LoVo (cell line): Measurements from ENCODE around the gene OSBPL9.
"Not testable (repeated sequence)": the region's sequence is repeated elsewhere in the genome, so short reads cannot be mapped to it uniquely, and the experiment has no call there.

Experiments
- DNase-seq: peaks from one replicate; pipeline ENCODE4 v3.0.0-alpha.2; 2016; ENCODE audit warnings: low spot score

The OSBPL9 gene

DNA sequence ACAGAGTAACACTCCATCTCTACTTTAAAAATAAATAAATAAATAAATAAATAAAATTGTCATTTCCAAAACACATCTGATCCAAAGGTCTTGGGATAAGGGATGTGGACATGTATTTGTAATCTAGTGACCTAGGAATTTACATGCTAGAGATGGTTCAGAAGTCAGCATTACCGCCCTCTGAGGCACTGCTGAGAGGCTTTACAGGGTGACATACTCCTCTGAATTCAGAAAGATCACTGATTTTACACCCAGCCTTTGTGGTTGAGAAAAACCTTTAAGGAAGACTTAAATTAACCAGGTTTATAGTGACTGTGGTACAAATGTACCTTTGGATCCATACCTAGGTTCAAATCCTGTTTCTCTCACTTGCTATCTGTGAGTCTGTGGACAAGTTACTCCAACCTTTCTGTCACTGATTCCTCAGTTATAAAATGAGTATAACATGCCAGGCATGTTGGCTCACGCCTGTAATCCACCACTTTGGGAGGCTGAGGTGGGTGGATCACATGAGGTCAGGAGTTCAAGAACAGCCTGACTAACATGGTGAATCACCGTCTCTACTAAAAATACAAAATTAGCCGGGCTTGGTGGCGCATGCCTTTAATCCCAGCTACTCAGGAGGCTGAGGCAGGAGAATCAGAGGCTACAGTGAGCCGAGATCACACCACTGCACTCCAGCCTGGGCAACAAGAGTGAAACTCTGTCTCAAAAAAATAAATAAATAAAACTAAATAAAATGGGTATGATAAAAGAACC lies 20.1 kb downstream of the OSBPL9 start:
- DNase-seq = peak; percentile 69

DNA sequence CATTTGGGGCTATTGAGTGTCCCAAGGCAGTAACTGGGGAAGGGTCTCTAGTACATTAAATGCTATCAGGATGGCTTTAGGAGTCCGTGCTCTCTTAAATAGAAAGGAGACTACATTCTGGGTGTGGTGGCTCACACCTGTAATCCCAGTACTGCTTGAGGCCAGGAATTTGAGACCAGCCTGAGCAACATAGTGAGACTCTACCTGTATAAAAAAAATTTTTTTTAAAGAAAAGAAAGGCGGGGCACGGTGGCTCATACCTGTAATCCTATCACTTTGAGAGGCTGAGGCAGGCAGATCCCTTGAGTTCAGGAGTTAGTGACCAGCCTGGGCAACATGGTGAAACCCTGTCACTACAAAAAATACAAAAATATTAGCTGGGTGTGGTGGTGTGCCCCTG lies 21.5 kb downstream of the OSBPL9 start:
- DNase-seq = no peak

DNA sequence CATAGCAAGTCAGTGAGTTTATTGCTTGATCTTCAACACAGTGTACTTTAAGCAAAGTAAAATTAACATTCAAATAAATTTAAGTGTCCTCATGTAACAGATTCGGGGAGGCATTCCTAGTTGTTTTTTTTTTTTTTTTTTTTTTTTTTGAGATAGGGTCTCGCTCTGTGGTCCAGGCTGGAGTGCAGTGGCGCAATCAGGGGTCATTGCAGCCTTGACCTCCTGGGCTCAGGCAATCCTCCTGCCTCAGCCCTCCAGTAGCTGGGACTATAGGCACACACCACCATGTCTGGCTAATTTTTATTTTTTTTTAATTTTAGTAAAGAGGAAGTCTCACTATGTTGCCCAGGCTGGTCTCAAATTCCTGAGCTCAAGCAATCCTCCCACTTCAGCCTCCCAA lies 22.8 kb downstream of the OSBPL9 start:
- DNase-seq = no peak

DNA sequence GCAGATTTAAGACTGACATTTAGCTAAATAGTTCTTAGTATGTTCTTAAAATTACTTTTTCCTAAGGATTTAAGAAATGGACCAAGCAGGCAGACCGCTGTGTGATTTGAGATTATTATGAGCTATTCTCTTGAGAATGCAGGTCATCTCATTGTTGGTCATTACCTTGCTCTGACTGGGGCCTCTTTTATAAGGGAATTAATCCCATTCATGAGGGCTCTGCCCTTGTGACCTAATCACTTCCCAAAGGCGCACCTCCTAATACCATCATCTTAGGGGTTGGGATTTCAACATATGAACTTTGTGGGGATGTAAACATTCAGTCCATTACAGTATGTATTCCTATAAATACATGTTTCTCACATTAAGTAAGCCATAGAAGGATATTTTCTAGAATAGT lies 24.2 kb downstream of the OSBPL9 start:
- DNase-seq = no peak

DNA sequence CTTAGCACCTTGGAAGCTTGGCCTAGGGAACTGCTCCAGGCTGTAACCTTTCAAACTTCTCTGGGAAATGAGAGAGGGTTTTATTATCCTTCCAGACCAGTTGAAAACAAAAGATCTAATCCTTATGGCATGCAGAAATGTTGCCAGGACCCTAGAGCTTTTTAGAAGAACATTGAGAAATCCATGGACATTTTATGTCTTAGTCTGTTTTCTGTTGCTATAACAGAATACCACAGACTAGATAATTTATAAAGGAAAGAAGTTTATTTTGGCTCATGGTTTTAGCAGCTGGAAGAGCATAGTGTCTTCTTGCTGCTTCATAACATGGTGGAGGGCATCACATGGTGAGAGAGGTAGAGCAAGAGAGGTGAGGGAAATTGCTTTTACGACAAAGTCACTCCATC lies 25.8 kb downstream of the OSBPL9 start:
- no peak for DNase-seq

DNA sequence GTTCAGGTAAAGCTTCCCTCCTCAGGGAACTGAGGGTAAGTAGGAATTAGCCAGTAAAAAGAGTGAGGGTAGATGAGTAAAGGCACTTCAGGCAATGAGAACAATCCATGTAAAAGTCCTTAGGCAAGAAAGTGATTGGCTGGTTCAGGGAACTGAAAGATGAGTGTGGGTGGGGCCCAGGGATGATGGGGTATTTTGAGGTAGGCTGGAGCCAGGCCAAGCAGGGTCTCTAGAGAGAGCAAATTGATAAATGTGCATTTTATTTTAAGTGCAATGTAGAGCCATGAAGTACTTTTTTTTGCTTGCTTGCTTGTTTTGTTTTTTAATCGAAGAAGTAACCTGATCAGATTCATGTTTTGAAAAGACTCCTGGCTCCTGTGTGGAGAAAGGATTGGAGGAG lies 26.5 kb downstream of the OSBPL9 start:
- no peak for DNase-seq

DNA sequence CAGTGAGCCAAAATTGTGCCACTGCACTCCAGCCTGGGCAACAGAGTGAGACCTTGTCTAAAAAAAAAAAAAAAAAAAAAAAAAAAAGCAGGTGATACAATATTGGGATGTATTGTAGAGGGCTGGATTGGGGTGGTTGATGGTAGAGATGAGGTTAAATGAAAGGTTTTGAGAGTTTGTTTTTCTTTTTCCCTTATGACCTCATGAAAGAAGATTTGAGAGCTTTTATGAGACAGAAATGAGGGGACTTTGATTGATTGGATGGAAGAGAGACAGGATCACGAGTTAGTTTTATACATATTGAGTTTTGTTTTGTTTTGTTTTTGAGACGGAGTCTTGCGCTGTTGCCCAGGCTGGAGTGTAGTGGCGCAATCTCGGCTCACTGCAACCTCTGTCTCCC lies 27.1 kb downstream of the OSBPL9 start:
- DNase-seq = no peak

DNA sequence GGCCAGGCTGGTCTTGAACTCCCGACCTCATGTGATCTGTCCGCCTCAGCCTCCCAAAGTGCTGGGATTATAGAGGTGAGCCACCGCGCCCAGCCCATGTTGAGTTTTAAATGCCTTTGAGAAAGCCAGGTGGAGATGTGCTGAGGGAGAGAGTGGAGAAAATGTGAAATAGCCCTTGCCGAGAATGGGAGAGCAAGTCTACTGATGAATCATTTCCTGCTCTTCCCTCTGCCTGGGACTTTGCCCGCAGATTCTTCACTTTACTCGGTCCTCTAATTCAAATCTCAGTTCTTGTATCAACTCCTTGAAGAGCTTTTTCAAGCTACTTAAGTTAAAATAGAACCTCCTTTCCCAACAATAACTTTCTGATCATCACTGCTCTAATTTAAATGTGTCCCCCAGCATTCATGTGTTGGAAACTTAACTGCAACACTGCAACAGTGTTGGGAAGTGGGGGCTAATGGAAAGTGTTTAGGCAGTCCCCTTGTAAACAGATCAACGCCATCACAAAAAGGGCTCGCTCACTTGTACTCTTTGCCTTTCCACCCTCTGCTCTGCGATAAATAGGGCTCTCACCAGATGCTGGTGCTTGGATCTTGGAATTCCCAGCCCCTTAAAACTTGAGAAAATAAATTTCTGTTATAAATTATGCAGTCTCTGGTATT lies 27.8 kb downstream of the OSBPL9 start:
- peak; percentile 69 for DNase-seq

DNA sequence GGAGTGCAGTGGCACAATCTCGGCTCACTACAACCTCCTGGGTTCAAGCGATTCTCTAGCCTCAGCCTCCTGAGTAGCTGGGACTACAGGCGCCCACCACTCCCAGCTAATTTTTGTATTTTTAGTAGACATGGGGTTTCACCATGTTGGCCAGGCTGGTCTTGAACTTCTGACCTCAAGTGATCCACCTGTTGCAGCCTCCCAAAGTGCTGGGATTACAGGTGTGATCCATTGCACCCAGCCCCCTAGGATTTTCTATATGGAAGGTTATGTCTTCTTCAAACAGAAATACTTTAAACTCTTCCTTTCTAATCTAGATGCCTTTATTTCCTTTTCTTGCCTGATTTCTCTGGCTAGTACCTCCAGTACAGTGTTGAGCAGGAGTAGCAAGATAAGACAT lies 29.7 kb downstream of the OSBPL9 start:
- not testable (repeated sequence) for DNase-seq

DNA sequence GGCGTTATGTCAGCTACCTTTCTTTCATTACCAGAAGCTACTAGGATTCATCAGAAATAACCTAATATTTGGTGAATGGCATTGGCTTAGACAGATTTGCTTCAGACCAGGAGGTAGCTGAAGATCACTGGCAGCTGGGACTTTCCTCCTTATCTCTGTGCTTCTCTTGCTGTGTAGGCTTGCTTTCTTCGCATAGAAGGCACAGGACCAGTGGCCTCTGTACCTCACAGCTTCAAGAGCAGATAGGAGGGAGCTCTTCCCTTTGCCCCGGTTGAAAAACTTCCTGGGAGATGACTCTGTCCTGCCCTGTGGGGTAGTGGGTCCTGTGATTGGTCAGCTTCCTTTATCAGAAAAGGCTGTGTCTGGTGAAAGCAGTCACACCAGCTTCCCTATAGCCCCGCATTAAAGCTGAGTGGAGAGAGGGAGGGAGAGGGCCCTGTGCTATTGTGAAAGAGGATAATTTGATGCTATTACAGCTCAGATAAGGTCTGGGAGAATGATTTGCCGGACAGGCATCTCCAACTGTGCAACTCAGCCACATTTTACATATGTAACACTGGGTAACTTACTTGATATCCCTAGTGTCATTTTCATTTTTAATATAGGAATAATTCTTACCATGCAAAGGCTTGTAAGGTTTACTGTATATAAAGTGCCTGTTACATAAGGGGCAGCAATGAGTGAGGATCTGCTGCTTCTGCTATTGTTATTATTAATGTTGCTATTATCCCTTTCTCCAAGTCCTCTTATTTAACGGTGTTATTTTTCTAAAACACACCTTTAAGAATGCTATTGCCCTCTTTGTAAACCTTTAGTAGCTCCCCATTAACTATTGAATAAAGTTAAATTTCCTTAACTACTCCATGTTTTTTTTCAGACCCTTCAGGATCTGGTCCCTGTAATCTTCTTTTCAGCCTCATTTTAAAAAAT lies 31.6 kb downstream of the OSBPL9 start:
- DNase-seq = peak; percentile 57

DNA sequence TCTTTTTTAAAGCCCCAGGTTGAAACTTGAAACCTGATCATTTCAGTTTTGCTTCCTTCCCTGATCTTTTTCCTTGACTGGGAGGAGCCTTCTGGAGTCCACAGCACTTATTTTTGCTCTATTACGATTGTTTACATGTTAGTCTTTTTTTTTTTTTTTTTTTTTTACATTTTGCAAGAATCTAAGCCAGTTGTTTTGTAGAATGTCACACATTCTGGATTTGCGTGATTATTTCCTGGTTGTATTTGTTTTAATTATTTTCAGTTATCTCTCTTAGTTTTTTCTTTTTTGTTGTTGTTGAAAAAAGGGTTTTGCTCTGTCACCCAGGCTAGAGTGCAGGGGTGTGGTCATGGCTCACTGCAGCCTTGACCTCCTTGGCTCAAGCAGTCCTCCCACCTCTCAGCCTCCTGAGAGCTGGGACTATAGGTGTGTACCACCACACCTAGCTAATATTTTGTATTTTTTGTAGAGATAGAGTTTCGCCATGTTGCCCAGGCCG lies 32.8 kb downstream of the OSBPL9 start:
- DNase-seq = no peak

DNA sequence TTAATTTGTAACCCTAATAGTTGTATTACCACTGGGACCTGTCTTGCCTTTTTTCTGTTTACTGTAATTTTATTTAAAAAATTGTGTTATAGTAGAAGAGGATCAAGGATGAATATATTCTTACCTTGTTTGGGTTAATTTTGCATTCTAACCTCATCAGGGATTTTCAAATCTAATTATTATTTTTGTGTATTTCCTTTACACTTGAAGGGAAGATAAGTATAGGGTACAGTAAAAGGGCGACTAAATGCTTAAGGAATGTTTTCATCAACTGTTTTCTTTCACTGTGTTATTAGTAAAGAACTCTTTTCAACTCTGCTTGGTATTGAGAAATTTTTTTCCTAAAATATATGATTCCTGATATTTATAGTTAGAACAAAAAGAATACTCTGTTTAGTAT lies 33.3 kb downstream of the OSBPL9 start:
- no peak for DNase-seq

DNA sequence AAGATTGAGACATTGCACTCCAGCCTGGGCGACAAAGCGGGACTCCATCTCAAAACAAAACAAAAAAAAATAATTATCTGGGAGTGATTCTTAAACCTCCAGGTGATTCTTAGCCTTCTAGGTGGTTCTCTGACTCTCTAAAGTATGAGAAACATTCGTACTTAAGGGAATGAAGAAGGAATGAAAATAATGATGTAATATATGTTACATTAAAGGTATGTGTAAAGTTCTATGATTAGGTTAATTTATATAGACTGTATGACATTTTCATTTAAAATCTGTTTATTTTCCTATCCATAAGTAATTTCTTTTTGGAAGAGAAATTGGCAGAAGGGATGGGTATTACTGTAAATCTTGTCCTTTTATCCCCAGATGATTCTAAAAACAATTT lies 34.7 kb downstream of the OSBPL9 start:
- DNase-seq = no peak

DNA sequence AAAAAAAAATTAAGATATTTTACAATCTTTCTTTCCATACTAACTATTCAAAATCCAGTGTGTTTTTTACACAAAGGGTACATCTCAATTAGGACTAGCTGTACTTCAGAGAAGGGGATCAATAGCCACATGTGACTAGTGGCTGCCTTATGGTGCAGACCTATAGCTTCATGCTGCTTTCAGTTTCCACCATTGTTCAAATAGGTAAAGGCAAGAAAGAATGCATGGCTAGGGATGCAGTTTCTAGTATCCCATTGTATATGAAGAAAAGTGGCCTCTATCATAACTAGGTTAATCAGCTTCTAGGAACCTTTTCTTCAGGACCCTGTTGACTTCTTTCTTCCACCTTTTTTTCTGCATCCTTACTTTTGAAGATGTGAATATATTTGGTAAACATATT lies 35.7 kb downstream of the OSBPL9 start:
- no peak for DNase-seq

DNA sequence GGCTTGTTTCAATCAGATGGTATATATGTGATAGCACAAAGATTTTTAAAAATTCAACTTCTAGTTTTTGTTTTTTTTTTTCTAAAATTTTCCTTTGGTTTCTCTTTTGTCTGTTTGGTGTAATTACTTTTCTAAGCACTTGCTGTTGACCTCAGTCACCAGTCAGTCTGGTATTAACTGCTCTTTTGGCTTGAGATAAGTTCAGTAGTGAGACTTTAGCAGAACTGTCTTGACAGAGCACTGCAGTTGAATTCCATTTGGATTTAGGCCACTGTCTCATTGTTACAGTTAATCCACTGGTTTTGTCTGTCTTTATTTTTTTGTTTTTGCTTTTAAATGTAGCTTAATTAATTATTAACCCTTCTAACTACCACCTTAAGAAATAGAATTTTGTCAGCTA lies 36.2 kb downstream of the OSBPL9 start:
- no peak for DNase-seq

DNA sequence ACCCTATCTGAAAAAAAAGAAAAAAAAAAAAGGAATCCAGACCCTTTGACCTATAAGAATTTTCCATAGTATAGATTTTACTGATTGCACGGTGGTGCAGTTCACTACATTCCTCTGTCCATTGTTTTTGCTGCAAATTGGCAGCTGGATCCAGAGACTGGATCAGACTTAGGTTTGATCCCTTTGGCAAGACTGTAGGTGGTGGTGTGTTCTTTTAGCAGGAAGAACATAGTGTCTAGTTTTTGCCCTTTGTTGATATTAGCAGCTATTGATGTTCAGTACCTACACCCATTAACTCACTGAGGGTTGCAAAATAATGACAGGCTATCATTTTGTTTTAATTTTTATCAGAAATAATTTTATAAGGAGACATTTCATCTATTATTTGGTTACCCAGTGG lies 37.1 kb downstream of the OSBPL9 start:
- no peak for DNase-seq

DNA sequence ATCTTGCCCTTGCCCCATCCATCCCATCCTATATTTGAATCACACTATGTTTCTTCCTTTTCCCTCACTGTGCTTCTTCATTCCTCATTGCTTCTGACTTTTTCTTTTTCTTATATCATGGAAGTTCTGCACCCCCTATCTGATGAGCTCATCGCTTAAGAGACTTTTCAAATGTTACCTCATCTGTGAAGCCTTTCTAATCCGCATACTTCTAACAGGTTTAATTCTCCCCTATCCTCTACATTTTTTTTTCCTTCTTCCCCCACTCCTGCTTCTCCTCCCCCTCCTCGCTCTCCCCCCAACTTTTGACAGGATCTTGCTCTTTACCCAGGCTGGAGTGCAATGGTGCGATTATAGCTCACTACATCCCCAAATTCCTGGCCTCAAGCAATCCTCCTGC lies 39.5 kb downstream of the OSBPL9 start:
- DNase-seq = no peak

DNA sequence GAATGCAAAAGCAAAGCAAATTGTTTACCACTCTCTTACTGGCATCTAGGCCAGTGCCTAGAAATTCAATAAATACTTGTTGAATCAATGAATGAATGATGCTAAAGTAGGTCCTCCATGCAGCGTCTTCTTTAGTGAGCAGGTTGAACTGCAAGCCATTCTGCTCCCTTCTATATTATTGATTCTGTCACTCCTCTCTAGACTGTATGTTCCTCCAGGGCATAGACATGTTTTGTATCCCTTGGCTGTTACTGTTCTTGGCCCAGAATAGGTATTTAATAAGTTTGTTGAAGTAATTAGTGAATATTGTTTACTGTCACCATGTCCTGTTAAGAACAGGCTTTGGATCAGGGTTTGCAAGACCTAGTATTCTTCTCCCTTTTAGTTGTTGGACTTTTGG lies 43.7 kb downstream of the OSBPL9 start:
- DNase-seq = no peak

DNA sequence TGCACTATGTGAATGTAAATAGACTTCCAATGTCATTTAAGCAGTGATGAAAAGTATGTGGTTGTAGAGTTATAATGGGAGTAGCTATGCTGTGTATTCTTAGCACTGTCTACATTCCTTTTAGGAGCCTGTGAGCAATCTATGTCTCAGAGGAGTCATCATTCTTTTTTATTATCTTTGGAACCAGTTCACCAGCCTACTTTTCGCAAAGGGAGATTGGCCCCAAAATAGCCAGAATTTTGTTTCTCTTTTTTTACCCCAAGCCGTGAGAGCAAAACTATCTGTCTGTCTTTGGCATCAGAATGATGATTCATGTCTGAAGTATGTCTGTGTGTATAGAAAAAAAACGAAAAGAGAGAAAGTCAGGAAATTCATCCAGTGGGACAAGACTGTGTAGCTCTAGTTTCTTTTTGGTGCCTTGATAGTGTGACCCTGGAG lies 44.2 kb downstream of the OSBPL9 start:
- peak; percentile 34 for DNase-seq

DNA sequence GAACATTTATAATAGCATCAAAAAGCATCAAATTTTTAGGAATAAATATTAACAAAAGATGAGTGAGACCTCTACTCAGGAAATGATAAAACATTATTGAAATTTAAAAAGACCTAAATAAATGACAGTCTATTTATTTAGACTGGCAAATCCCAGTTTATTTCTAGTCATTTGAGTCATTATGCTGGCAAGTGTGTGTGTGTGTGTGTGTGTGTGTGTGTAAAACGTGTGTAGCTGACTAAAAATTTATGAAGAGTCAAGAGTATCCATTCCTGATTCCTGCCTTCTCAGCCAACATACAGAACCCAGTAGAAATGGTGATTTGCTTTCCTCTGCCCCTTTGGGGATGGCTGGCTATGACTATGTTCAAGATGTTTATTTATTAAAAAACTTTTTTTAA lies 46.2 kb downstream of the OSBPL9 start:
- no peak for DNase-seq

DNA sequence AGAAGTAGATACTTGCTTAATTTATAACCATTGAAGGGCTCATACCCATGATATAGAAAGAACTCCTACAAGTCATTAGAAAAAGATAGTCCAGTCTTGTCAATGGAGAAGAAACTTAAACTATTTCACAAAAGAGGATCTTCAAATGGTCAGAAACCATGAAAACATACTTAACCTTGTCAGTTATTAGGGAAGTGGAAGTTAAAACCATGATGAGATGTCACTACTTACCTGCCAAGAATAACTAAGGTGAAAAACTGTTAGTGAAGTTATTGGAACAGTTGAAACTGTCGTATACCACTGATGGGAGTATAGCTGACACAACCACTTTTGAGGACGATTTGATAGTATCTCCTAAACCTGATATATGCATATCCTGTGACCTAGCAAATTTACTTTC lies 46.8 kb downstream of the OSBPL9 start:
- no peak for DNase-seq

DNA sequence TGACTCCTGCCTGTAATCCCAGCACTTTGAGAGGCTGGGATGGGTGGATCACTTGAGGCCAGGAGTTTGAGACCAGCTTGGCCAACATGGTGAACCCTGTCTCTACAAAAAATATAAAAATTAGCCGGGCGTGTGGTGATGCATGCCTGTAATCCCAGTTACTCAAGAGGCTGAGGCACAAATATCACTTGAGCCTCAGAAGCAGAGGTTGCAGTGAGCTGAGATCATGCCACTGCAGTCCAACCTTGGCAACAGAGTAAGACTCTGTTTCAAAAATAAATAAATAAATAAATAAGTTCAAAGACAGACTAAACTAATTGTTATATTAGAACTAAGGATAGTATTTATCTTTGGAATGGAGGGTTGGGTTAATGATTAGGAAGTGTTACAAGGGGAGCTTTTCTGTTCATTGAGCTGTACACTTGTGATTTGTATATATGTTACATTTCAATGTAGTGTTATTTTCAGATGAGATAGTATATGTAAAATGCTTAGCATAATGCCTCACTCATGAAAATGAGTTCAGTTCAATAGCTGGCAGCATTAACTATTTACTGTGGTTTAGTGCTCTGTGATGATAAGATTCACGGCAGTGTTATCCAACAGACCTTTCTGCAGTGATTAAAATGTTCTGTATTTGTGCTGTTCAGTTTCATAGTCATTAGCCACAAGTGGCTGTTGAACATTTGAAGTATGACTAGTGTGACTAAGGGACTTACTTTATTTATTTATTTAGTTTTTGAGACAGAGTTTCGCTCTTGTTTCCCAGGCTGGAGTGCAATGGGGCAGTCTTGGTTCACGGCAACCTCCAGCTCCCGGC lies 47.7 kb downstream of the OSBPL9 start:
- no peak for DNase-seq
